Urinary bladder (tissue), 4 donors: ENCODE measurements around the gene ABR. TPM values are rescaled to one million over a fixed set of nuclear protein-coding genes. Genes with fewer than 3 reads are reported as not detected.
"Not testable (repeated sequence)": the region's sequence is repeated elsewhere in the genome, so short reads cannot be mapped to it uniquely, and the experiment has no call there.

Source experiments
- DNase-seq: peaks from one replicate; pipeline ENCODE4 v3.0.0-alpha.2; 2015; ENCODE audit errors: extremely low spot score
- H3K27ac ChIP-seq: one replicate; pipeline ENCODE4 v1.5.1; 2013; ENCODE audit warnings: low read depth, mild to moderate bottlenecking, moderate library complexity
- H3K36me3 ChIP-seq: one replicate; pipeline ENCODE4 v1.6.1; 2013; ENCODE audit warnings: mild to moderate bottlenecking, moderate library complexity; ENCODE audit not compliant: insufficient read depth
- H3K4me1 ChIP-seq: one replicate; pipeline ENCODE4 v1.6.1; 2013; ENCODE audit warnings: mild to moderate bottlenecking, moderate library complexity; ENCODE audit not compliant: insufficient read depth
- H3K4me3 ChIP-seq: one replicate; pipeline ENCODE4 v1.5.1; 2013; ENCODE audit warnings: low read depth, low read length
- whole genome bisulfite sequencing: extraction: QIAGEN DNeasy Blood & Tissue Kit; methylation state at CpG from one replicate; pipeline ENCODE4 v1.1.7; 2013; 5-methylcytosine and 5-hydroxymethylcytosine counted together
- polyA plus RNA-seq: library from polyadenylated mRNA; stranded (reverse); fragments of 200-250 nt; gene quantifications from one replicate; pipeline ENCODE4 v1.2.3, GENCODE V29; 2013
- total RNA-seq: library from RNA; depleted of rRNA; stranded (reverse); fragments of >200 nt; gene quantifications from one replicate; pipeline ENCODE4 v1.2.3, GENCODE V29; 2014
- donor health status: healthy with polysubstance abuse.
- donor health status: healthy.

ABR gene
- total and polyA plus RNA-seq, 2 donors, result 37.1 to 53.9 TPM

GRCh38 chr17:1137465-1137894 is 42.3 kb downstream of the ABR start:
- WGBS, result 90% methylated on average over 18 of the region's 18 CpGs

GRCh38 chr17:1136748-1137147 is 43.0 kb downstream of the ABR start:
- Histone ChIP-seq H3K36me3 (no peaks in the 10 kb centered on the region), H3K4me3 (no peak overlapping the region), H3K27ac (no peak overlapping the region), H3K4me1 (no peaks in the 10 kb centered on the region)
- WGBS, result 83% methylated on average over 6 of the region's 6 CpGs
- no peak for DNase-seq

More at GRCh38 chr17:1137465-1137894, 42.3 kb downstream of the ABR start:
- DNase-seq, result no peak
- Histone ChIP-seq H3K36me3 (no peaks in the 10 kb centered on the region), H3K4me1 (no peaks in the 10 kb centered on the region), H3K27ac (no peak overlapping the region), H3K4me3 (no peak overlapping the region)

- no peak overlapping the region for H3K27ac ChIP-seq
- DNase-seq, result no peak
- H3K4me1 ChIP-seq, result no peaks in the 10 kb centered on the region
- no peaks in the 10 kb centered on the region for H3K36me3 ChIP-seq
- no peak overlapping the region for H3K4me3 ChIP-seq
- WGBS, result 55% methylated on average over 29 of the region's 29 CpGs
Measured at GRCh38 chr17:1134634-1135324, 45.0 kb downstream of the ABR start.

- Histone ChIP-seq H3K36me3 (no peaks in the 10 kb centered on the region), H3K4me3 (no peak overlapping the region), H3K27ac (no peak overlapping the region), H3K4me1 (no peaks in the 10 kb centered on the region)
- DNase-seq, result no peak
- WGBS, result 76% methylated on average over 11 of the region's 11 CpGs
Measured at GRCh38 chr17:1130191-1130590, 49.6 kb downstream of the ABR start.

GRCh38 chr17:1128463-1128862 is 51.3 kb downstream of the ABR start:
- 97% methylated on average over 6 of the region's 6 CpGs for WGBS
- H3K27ac ChIP-seq, DNase-seq, H3K4me3 ChIP-seq, H3K4me1 ChIP-seq, H3K36me3 ChIP-seq: not testable (repeated sequence)

- Histone ChIP-seq H3K36me3 (no peaks in the 10 kb centered on the region), H3K4me1 (no peaks in the 10 kb centered on the region), H3K27ac (no peak overlapping the region), H3K4me3 (no peak overlapping the region)
- WGBS, result 85% methylated on average over 24 of the region's 24 CpGs
- DNase-seq, result no peak
Measured at GRCh38 chr17:1126801-1127550, 52.8 kb downstream of the ABR start.

- Histone ChIP-seq H3K36me3 (no peaks in the 10 kb centered on the region), H3K27ac (no peak overlapping the region), H3K4me1 (no peaks in the 10 kb centered on the region), H3K4me3 (no peak overlapping the region)
- DNase-seq, result no peak
- WGBS, result 90% methylated on average over 26 of the region's 26 CpGs
Measured at GRCh38 chr17:1126250-1126797, 53.5 kb downstream of the ABR start.

GRCh38 chr17:1125788-1126145 is 54.0 kb downstream of the ABR start:
- no peaks in the 10 kb centered on the region for H3K4me1 ChIP-seq
- WGBS, result 82% methylated on average over 11 of the region's 11 CpGs
- no peak overlapping the region for H3K27ac ChIP-seq
- H3K36me3 ChIP-seq, result no peaks in the 10 kb centered on the region
- no peak overlapping the region for H3K4me3 ChIP-seq
- no peak for DNase-seq

GRCh38 chr17:1124896-1125787 is 54.6 kb downstream of the ABR start:
- Histone ChIP-seq H3K4me1 (no peaks in the 10 kb centered on the region), H3K27ac (no peak overlapping the region), H3K4me3 (no peak overlapping the region), H3K36me3 (no peaks in the 10 kb centered on the region)
- DNase-seq, result no peak
- whole genome bisulfite sequencing, result 89% methylated on average over 53 of the region's 53 CpGs

- Histone ChIP-seq H3K27ac (no peak overlapping the region), H3K4me1 (no peaks in the 10 kb centered on the region), H3K4me3 (no peak overlapping the region), H3K36me3 (no peaks in the 10 kb centered on the region)
- DNase-seq, result no peak
- WGBS, result 78% methylated on average over 27 of the region's 27 CpGs
Measured at GRCh38 chr17:1123921-1124715, 55.7 kb downstream of the ABR start.

GRCh38 chr17:1123393-1123831 is 56.4 kb downstream of the ABR start:
- H3K4me3 ChIP-seq, result no peak overlapping the region
- 67% methylated on average over 24 of the region's 24 CpGs for WGBS
- no peak for DNase-seq
- H3K27ac ChIP-seq, result peak overlapping the region; percentile 30
- H3K4me1 ChIP-seq, result no peaks in the 10 kb centered on the region
- no peaks in the 10 kb centered on the region for H3K36me3 ChIP-seq

- H3K36me3 ChIP-seq, result no peaks in the 10 kb centered on the region
- no peaks in the 10 kb centered on the region for H3K4me1 ChIP-seq
- H3K4me3 ChIP-seq, result no peak overlapping the region
- peak overlapping the region; percentile 30 for H3K27ac ChIP-seq
- peak; percentile 47 for DNase-seq
- 13% methylated on average over 21 of the region's 21 CpGs for WGBS
Measured at GRCh38 chr17:1122533-1123392, 57.0 kb downstream of the ABR start.
